Hematopoietic multipotent progenitor cell treated with erythropoietin and hydrocortisone succinate and interleukin-3 and kit ligand, for 6 days (in vitro differentiated cells): ENCODE data around the gene CNBD2.
"Not testable (repeated sequence)": the region's sequence is repeated elsewhere in the genome, so short reads cannot be mapped to it uniquely, and the experiment has no call there.

Experiments
- DNase-seq: peaks from one replicate; pipeline ENCODE4 v3.0.0-alpha.2; 2015

CNBD2 gene

GRCh38 chr20:35967979-35968640, at the start of gene CNBD2:
Gene CNBD2, plus strand, starts transcription at chr20:35968590. Its CDS starts 173 bp downstream, at chr20:35968763.
- DNase-seq: no peak

- DNase-seq: no peak
Measured at GRCh38 chr20:35920523-35920922, 47.9 kb upstream of the CNBD2 start.

- DNase-seq: no peak
Measured at GRCh38 chr20:35929301-35929700, 39.1 kb upstream of the CNBD2 start.

- no peak for DNase-seq
Measured at GRCh38 chr20:35934050-35934449, 34.3 kb upstream of the CNBD2 start.

GRCh38 chr20:35939264-35939663, 29.1 kb upstream of the CNBD2 start:
- no peak for DNase-seq

- DNase-seq: no peak
Measured at GRCh38 chr20:35941620-35942019, 26.8 kb upstream of the CNBD2 start.

GRCh38 chr20:35942243-35942642, 26.1 kb upstream of the CNBD2 start:
- DNase-seq: no peak

GRCh38 chr20:35947489-35947888, 20.9 kb upstream of the CNBD2 start:
- DNase-seq: peak; percentile 80

- no peak for DNase-seq
Measured at GRCh38 chr20:35947907-35948306, 20.5 kb upstream of the CNBD2 start.

GRCh38 chr20:35950093-35950492, 18.3 kb upstream of the CNBD2 start:
- no peak for DNase-seq

GRCh38 chr20:35952080-35952479, 16.3 kb upstream of the CNBD2 start:
- not testable (repeated sequence) for DNase-seq

- peak; percentile 65 for DNase-seq
Measured at GRCh38 chr20:35952480-35953386, 15.7 kb upstream of the CNBD2 start.

- DNase-seq: peak; percentile 53
Measured at GRCh38 chr20:35953387-35954199, 14.8 kb upstream of the CNBD2 start.

- peak; percentile 97 for DNase-seq
Measured at GRCh38 chr20:35954200-35954906, 14.0 kb upstream of the CNBD2 start, which contains the start of gene SCAND1. Gene SCAND1, minus strand, starts transcription at chr20:35954502. Its CDS starts 218 bp downstream, at chr20:35954284.

- DNase-seq: peak; percentile 67
Measured at GRCh38 chr20:35954907-35955251, 13.5 kb upstream of the CNBD2 start.

- no peak for DNase-seq
Measured at GRCh38 chr20:35956616-35957015, 11.8 kb upstream of the CNBD2 start.

- DNase-seq: not testable (repeated sequence)
Measured at GRCh38 chr20:35959291-35959690, 9.1 kb upstream of the CNBD2 start.

GRCh38 chr20:35963878-35964277, 4.5 kb upstream of the CNBD2 start:
- no peak for DNase-seq

- DNase-seq: no peak
Measured at GRCh38 chr20:35968930-35969329, 540 bp downstream of the CNBD2 start.

- no peak for DNase-seq
Measured at GRCh38 chr20:35971981-35972380, 3.6 kb downstream of the CNBD2 start.

- DNase-seq: no peak
Measured at GRCh38 chr20:35972462-35972861, 4.1 kb downstream of the CNBD2 start.

- DNase-seq: no peak
Measured at GRCh38 chr20:35974256-35974655, 5.9 kb downstream of the CNBD2 start.
